ENCODE data around the gene UNC119B.
A peak's percentile ranks its signal among the peaks of the same experiment; 100 is the strongest.

Gene UNC119B

DNA sequence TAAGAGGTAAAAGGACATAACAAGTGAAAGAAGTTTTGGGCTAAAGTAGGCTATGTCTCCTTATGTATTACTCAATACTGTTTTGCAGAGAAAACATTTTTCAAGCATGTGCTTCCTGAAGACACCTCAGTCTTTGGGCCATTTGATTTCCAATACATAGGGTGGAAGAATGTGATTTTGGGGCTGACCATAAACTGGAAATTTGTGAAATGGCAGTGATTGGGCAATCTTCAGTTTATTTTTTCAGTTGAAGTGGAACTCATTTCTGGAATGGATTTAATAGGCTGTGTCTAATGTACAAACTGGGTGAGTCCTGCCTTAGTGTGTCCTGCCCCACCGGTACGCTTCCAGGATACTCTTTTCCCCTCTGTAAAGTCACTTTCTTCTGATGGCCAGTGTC lies 12.5 kb downstream of the UNC119B start:
- Histone ChIP-seq H3K4me3 (ENCODE audit: low read depth, low read length) (no peak overlapping the region), H3K79me2 (peaks cover 5% of the 10 kb centered on the region), H3K9me3 (ENCODE audit: control insufficient read depth, low read length) (no peaks in the 10 kb centered on the region), H2AFZ (no peak overlapping the region), H3K36me3 (ENCODE audit: control insufficient read depth, insufficient read depth, low read length) (no peaks in the 10 kb centered on the region), H3K9ac (no peak overlapping the region), H3K4me2 (ENCODE audit: low read length) (no peak overlapping the region), H3K27me3 (ENCODE audit: control insufficient read depth, insufficient read depth, low read length) (no peaks in the 10 kb centered on the region), H3K27ac (no peak overlapping the region), H3K4me1 (no peaks in the 10 kb centered on the region)
- TF ChIP-seq CTCF (IDR thresholded peaks at IDR 0.05), result no peak

DNA sequence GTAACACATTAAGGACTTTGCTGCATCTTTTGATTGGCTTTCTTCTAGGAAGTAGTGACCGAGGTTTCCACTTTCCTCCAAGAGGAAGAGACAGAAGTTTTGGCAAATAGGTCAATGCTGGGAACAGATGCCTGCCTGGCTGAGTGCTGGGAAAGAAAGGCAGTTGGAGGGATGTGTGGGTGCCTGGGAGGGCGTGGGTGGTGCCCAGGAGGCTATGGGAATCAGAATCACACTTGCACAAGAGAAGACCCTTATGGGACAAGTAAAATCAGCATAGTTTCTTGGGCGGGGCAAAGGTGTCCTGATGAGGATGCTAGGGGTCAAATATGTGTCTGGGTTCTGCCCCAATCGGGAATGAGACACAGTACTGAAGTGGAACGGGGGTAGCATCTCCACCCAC lies 14.5 kb downstream of the UNC119B start:
- Histone ChIP-seq H3K4me3 (ENCODE audit: low read depth, low read length) (no peak overlapping the region), H3K9ac (no peak overlapping the region), H2AFZ (no peak overlapping the region), H3K4me1 (no peaks in the 10 kb centered on the region), H3K79me2 (no peaks in the 10 kb centered on the region), H3K36me3 (ENCODE audit: control insufficient read depth, insufficient read depth, low read length) (no peaks in the 10 kb centered on the region), H3K9me3 (ENCODE audit: control insufficient read depth, low read length) (no peaks in the 10 kb centered on the region), H3K27ac (no peak overlapping the region), H3K4me2 (ENCODE audit: low read length) (no peak overlapping the region), H3K27me3 (ENCODE audit: control insufficient read depth, insufficient read depth, low read length) (no peaks in the 10 kb centered on the region)
- no peak for TF ChIP-seq CTCF (IDR thresholded peaks at IDR 0.05)

GRCh38 chr12:120725151-120725658 lies 14.9 kb downstream of the UNC119B start:
- Histone ChIP-seq H3K4me3 (ENCODE audit: low read depth, low read length) (peak overlapping the region; percentile 55), H3K27me3 (ENCODE audit: control insufficient read depth, insufficient read depth, low read length) (no peaks in the 10 kb centered on the region), H3K9ac (no peak overlapping the region), H3K4me1 (no peaks in the 10 kb centered on the region), H3K36me3 (ENCODE audit: control insufficient read depth, insufficient read depth, low read length) (no peaks in the 10 kb centered on the region), H3K9me3 (ENCODE audit: control insufficient read depth, low read length) (no peaks in the 10 kb centered on the region), H3K27ac (no peak overlapping the region), H3K4me2 (ENCODE audit: low read length) (peak overlapping the region; percentile 72), H3K79me2 (no peaks in the 10 kb centered on the region), H2AFZ (peak overlapping the region; percentile 94)
- TF ChIP-seq CTCF (IDR thresholded peaks at IDR 0.05), result no peak

DNA sequence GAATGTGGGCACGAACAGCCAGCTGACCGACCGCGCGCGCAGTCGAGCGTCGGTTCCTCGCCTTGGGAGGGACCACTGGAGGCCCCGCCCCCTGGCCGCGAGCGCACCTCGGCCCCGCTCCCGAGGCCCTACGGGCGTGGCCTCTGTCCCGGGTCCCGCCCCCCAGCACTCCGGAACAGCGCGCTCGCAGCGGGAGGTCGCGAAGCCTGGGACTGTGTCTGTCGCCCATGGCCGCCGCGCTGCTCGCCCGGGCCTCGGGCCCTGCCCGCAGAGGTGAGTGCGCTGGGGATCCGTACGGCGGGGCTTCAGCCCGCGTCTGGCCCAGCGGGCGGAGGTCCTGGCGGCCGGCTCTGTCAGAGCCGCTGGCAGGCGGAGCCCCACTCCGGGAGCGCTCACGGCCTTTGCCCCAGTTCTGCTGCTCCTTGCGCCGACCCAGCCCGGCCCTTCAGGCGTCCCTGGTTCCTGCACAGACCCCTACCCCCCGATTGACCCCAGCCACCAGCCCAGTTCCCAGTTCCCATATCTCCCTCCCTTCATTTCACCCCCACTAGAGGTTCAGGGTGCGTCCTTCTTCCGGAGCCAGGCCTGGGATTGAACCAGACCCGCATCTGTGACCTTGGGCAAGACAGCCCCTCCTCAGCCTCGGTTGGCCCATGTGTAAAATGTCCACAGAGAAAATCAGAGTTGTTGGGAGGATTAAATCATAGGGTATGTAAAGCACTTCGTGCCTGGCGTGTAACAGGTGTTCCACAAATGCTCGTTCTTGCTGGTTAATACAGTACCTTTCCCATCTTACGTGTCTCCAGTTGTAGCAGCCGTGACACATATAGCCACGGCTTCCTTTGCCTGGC lies 15.6 kb downstream of the UNC119B start, which contains the start of gene ACADS:
Gene ACADS, plus strand, starts transcription at position 168 of the 851 bp plus-strand sequence. Its CDS starts 60 bp downstream, at position 228.
- no peaks in the 10 kb centered on the region for H3K4me1 ChIP-seq
- no peaks in the 10 kb centered on the region for H3K36me3 ChIP-seq (ENCODE audit: control insufficient read depth, insufficient read depth, low read length)
- H3K79me2 ChIP-seq, result no peaks in the 10 kb centered on the region
- H3K9me3 ChIP-seq (ENCODE audit: control insufficient read depth, low read length), result no peaks in the 10 kb centered on the region
- H3K4me2 ChIP-seq (ENCODE audit: low read length), result peak within 1 kb of the TSS; percentile 72
- peak within 1 kb of the TSS; percentile 12 for H3K27ac ChIP-seq
- H3K4me3 ChIP-seq (ENCODE audit: low read depth, low read length), result peak within 1 kb of the TSS; percentile 55
- TF ChIP-seq CTCF (IDR thresholded peaks at IDR 0.05), result no peak
- H3K27me3 ChIP-seq (ENCODE audit: control insufficient read depth, insufficient read depth, low read length), result no peaks in the 10 kb centered on the region
- no peak within 1 kb of the TSS for H3K9ac ChIP-seq
- peak within 1 kb of the TSS; percentile 94 for H2AFZ ChIP-seq

GRCh38 chr12:120726510-120726793 lies 16.2 kb downstream of the UNC119B start:
- TF ChIP-seq CTCF (IDR thresholded peaks at IDR 0.05), result no peak
- Histone ChIP-seq H3K9me3 (ENCODE audit: control insufficient read depth, low read length) (no peaks in the 10 kb centered on the region), H3K27ac (no peak overlapping the region), H3K27me3 (ENCODE audit: control insufficient read depth, insufficient read depth, low read length) (no peaks in the 10 kb centered on the region), H3K9ac (no peak overlapping the region), H3K4me3 (ENCODE audit: low read depth, low read length) (no peak overlapping the region), H3K79me2 (no peaks in the 10 kb centered on the region), H3K36me3 (ENCODE audit: control insufficient read depth, insufficient read depth, low read length) (no peaks in the 10 kb centered on the region), H3K4me2 (ENCODE audit: low read length) (peak overlapping the region; percentile 72), H3K4me1 (no peaks in the 10 kb centered on the region), H2AFZ (no peak overlapping the region)
